Hepatocyte (in vitro differentiated cells): ENCODE measurements around the gene TTN.

Experiments used
- EZH2 ChIP-seq: fragments of 200-600 bp; sonication (generic); IDR thresholded peaks from 2 replicates; pipeline ENCODE4 v1.6.1; 2016; ENCODE audit warnings: antibody characterized with exemption, mild to moderate bottlenecking, borderline replicate concordance
- TF ChIP-seq, protein P1 (sequence below): fragments of 200-600 bp; sonication (generic); IDR thresholded peaks from 2 replicates; pipeline ENCODE4 v1.5.1; 2016; ENCODE audit warnings: antibody characterized with exemption, mild to moderate bottlenecking; ENCODE audit not compliant: poor library complexity

DNA sequence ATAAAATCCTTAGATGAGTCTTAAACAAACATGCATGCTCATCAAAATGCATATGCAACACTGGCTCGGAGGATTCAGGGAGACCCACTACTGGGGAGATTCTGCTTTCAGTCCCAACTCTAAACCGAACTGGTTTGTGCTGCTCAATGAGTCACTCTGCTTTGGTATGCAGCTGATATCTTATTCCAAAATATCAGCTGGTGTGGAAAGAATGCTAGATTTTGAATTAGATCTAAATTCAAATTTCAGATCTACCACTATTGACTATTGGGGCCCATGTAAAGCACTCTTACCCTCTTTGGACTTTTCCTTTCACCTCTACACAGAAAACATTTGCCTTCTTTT is 39.2 kb upstream of the TTN start:
- TF ChIP-seq, protein P1, sequence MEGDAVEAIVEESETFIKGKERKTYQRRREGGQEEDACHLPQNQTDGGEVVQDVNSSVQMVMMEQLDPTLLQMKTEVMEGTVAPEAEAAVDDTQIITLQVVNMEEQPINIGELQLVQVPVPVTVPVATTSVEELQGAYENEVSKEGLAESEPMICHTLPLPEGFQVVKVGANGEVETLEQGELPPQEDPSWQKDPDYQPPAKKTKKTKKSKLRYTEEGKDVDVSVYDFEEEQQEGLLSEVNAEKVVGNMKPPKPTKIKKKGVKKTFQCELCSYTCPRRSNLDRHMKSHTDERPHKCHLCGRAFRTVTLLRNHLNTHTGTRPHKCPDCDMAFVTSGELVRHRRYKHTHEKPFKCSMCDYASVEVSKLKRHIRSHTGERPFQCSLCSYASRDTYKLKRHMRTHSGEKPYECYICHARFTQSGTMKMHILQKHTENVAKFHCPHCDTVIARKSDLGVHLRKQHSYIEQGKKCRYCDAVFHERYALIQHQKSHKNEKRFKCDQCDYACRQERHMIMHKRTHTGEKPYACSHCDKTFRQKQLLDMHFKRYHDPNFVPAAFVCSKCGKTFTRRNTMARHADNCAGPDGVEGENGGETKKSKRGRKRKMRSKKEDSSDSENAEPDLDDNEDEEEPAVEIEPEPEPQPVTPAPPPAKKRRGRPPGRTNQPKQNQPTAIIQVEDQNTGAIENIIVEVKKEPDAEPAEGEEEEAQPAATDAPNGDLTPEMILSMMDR = no peak
- TF ChIP-seq EZH2 = no peak
